Measurements from ENCODE around the gene PET117.

PET117 gene

DNA sequence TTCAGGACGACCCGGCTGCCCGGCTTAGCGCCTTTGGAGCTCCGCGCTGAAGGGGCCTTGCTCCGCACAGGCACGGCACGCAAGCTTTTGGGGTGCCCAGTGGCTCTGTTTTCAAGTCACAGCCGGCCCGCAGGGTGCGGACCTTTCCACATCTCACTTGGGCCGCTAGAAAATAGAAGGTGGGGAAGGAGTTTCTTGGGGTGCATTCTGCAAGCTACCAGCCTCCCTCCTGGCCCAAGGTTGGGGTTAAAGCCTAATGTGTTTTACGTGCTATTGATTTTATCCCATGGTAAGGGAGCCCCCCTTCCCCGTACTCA, 561 bp downstream of the PET117 start:
- TF ChIP-seq, protein P1, sequence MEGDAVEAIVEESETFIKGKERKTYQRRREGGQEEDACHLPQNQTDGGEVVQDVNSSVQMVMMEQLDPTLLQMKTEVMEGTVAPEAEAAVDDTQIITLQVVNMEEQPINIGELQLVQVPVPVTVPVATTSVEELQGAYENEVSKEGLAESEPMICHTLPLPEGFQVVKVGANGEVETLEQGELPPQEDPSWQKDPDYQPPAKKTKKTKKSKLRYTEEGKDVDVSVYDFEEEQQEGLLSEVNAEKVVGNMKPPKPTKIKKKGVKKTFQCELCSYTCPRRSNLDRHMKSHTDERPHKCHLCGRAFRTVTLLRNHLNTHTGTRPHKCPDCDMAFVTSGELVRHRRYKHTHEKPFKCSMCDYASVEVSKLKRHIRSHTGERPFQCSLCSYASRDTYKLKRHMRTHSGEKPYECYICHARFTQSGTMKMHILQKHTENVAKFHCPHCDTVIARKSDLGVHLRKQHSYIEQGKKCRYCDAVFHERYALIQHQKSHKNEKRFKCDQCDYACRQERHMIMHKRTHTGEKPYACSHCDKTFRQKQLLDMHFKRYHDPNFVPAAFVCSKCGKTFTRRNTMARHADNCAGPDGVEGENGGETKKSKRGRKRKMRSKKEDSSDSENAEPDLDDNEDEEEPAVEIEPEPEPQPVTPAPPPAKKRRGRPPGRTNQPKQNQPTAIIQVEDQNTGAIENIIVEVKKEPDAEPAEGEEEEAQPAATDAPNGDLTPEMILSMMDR (IDR thresholded peaks at IDR 0.05; ENCODE audit: extremely low read depth, missing control alignments), result no peak

DNA sequence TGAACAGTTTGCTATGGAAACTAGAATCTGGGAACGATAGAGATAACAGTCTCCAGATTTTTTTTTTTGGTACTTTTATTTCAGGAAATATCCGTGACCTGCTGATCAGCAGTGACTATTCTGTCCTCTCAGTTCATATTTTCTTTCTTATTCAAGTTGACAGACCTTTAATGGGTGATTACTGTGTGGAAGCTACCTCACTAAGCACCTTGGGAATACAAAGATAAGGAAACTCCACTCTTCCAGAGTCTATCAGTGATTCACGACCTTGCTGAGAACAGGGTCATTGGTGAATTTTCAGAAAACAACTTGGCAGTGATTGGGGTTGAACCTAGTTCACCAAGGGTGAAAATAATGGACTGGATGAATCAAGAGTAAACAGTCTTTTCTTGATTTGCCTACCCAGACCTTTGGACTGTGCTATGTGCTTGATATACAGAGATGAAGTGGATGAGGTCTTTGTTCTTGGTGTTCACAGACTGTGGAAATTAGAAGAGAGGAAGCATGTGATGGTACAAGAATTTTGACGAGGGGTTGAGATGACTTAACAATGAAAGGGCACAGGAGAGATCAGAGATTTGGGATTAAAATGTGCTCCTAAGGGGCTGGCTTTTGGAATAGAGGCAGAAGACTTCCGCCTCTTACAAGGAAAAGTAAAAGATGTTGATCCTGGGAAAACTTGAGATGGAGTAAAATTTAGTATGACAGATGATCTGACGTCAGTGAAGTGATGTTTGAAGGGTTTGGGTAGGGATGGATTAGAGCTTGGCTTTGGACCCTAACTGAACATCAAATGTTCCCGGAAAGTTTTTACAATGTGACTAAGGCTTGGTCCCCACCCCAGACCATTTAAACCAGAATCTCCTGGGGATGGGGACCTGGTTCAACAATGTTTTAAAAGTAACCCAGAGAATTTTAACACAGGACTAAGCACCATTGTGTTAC, 1.2 kb downstream of the PET117 start:
- TF ChIP-seq, protein P1 (IDR thresholded peaks at IDR 0.05; ENCODE audit: extremely low read depth, missing control alignments), result no peak
- DNase-seq (ENCODE audit: low spot score), result no peak

More for the DNA sequence above, 561 bp downstream of the PET117 start:
- DNase-seq (ENCODE audit: low spot score), result no peak

DNA sequence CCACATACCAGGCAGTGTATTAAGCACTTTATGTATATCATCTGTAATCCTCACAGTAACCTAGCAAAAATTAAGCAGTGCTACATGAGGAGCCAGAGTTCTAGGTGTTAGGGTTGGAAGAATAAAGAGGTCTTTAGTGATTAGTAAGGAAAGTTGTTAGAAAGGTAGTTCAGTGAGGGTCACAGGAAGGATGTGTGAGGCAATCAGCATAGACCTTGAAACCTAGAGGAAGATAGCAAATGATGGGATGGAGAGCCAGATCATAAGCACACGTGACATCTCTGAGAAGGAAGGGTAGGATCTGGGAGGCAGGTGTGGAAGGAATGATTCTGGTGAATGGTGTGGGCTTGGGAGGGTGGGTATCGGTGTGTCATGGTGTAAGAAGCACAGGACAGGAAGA, 2.2 kb downstream of the PET117 start:
- TF ChIP-seq, protein P1 (IDR thresholded peaks at IDR 0.05; ENCODE audit: extremely low read depth, missing control alignments), result no peak

DNA sequence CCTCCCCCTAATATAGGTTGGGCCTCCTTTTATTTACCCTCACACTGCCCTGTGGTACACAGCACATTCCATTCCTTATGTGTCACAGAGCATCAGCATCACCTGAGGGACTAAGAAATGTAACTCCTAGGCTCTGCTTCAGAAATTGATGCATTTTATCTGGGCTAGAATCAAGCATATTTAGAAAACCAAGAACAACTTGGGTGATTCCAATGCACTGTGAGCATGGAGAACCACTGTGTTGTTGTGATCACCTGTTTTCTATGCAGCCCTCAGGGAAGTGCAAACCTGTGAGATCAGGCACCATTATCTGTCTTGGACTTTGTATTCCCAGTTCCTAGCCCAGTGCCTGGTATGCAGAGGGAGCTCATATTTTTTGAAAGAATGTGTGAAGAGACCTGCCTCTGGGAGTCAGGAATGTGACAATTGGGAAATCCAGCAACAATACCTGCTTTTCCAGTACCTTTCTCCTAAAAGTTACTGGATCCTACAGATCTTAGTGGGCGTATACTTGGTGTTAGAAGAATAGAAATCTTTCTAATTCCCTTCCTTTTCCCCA, 7.0 kb downstream of the PET117 start:
- no peak for DNase-seq (ENCODE audit: low spot score)
- TF ChIP-seq, protein P1 (IDR thresholded peaks at IDR 0.05; ENCODE audit: extremely low read depth, missing control alignments), result no peak

More for the DNA sequence above, 2.2 kb downstream of the PET117 start:
- no peak for DNase-seq (ENCODE audit: low spot score)

DNA sequence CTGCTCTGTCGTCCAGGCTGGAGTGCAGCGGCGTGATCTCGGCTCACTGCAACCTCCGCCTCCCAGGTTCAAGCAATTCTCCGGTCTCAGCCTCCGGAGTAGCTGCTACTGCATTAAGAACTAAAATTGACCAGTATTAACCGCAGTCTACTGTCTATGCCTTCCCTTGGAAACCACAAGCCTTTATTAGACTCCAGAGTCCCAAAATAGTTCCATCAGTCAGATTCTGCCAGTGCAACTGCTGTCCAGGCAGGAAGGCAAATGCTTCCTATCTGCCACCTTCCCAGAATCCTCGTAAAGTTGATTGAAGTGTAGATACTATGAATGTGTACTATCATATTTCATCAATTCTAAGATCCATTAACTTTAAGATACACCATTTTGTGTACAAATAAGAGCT, 16.7 kb downstream of the PET117 start:
- no peak for DNase-seq (ENCODE audit: low spot score)
- TF ChIP-seq, protein P1 (IDR thresholded peaks at IDR 0.05; ENCODE audit: extremely low read depth, missing control alignments), result no peak

DNA sequence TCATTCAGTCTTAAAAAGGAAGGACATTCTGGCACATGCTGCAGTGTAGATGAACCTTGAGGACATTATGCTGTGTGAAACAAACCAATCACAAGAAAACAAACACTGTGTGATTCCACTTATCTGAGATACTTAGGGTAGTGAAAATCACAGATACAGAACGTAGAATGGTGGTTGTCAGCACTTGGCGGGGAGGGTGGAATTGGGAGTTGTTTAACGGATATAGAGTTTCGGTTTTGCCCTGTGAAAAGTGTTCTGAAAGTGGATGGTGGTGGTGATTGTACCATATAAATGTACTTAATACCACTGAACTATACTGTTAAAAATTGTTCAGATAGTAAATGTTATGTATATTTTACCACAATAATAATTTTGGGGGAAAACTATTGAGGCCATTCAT, 18.4 kb downstream of the PET117 start:
- no peak for DNase-seq (ENCODE audit: low spot score)
- TF ChIP-seq, protein P1 (IDR thresholded peaks at IDR 0.05; ENCODE audit: extremely low read depth, missing control alignments), result no peak

DNA sequence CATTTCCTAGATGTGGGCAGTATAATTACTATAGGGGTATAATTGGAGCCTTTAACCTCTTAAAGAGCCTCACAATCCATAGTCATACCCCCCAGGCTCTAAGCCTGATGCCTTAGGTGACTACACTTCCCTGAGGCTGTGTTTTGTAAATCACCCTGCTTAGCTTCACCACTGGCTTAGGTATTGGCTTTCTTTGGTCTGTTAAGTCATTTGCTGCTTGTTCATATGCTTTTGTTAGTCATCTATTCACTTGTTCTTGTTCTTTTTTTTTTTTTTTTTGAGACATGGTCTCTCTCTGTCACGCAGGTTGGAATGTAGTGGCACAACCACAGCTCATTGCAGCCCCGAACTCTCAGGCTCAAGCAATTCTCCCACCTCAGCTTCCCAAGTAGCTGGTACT, 26.7 kb downstream of the PET117 start:
- no peak for DNase-seq (ENCODE audit: low spot score)
- TF ChIP-seq, protein P1 (IDR thresholded peaks at IDR 0.05; ENCODE audit: extremely low read depth, missing control alignments), result no peak

Data from GM20000 (cell line).